Measurements from ENCODE around the gene RPL13.

RPL13 gene

GRCh38 chr16:89545044-89545830 lies 15.2 kb upstream of the RPL13 start:
- no peak for DNase-seq

DNA sequence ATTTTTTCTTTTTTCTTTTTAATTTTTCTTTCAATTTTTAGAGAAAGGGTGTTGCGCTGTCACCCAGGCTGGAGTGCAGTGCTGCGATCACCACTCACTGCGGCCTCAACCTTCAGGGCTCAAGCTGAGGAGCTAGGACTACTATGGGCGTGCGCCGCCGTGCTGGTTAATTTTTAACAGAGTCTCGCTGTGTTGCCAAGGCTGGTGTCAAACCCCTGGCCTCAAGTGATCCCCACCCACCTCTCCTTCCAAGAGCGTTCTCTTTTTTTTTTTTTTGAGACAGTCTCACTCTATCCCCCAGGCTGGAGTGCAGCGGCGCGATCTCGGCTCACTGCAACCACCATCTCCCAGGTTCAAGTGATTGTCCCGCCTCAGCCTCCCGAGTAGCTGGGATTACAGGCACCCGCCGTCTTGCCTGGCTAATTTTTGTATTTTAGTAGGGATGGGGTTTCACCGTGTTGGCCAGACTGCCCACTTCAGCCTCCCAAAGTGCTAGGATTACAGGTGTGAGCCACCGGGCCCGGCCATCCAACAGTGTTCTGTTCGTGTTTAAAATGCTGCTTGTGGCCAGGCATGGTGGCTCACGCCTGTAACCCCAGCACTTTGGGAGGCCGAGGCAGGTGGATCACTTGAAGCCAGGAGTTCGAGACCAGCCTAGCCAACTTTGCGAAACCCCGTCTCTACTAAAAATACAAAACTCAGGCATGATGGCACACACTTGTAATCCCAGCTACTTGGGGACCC lies 14.5 kb upstream of the RPL13 start:
- no peak for DNase-seq

DNA sequence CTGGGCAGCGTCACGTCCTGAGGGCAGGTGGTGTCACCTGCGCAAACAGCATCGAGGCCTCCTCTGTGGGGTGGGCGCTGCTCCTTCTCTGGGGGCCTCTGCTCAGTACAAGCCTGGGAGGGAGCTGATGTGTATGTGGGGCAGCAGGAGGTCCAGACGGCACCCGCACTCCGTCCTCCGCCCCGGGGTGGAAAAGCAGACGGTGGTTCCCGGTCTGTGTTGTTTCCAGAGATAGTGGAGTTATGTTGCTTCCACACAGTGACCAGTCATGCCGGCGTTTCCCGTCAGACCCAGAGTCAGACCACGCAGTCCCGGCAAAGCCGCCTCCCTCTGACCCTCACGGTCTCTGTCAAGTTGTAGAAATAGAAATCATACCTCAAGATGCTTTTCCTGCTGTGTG lies 13.7 kb upstream of the RPL13 start:
- DNase-seq: no peak

- no peak for DNase-seq
Measured at GRCh38 chr16:89547291-89547690, 13.2 kb upstream of the RPL13 start.

- no peak for DNase-seq
Measured at GRCh38 chr16:89547860-89548259, 12.6 kb upstream of the RPL13 start.

DNA sequence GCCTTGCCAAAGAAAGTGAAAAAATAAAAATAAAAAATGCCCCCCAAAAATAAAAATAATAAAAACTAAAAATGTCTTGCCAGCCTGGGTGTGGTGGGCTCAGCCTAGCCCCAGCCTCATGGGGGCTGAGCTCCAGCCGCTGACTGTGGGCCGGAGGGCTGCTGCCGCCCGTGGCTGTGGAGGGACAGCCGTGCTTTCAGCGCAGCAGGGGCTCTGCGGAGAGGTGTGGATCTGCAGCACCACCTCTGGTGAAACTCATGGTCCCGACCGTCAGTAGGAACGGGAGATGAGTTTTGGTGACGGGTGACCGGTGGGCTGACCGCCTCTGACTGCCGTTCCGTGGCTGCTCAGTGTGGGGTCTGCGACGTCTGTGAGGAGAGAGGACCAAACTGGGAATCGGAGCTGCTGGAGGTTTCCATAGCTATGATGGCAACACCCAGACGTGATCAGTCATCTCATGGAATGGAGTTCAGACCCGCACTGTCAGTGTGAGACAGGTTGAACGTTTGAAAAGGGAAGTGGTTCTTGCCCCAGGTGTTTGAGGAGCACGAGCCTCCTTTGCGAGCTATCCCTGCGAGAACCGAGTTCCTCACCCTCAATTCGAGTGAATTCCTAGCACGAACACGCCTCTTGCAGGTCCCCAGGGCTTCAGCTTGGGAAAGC lies 12.0 kb upstream of the RPL13 start:
- no peak for DNase-seq

GRCh38 chr16:89549007-89549700 lies 11.3 kb upstream of the RPL13 start:
- DNase-seq: no peak

DNA sequence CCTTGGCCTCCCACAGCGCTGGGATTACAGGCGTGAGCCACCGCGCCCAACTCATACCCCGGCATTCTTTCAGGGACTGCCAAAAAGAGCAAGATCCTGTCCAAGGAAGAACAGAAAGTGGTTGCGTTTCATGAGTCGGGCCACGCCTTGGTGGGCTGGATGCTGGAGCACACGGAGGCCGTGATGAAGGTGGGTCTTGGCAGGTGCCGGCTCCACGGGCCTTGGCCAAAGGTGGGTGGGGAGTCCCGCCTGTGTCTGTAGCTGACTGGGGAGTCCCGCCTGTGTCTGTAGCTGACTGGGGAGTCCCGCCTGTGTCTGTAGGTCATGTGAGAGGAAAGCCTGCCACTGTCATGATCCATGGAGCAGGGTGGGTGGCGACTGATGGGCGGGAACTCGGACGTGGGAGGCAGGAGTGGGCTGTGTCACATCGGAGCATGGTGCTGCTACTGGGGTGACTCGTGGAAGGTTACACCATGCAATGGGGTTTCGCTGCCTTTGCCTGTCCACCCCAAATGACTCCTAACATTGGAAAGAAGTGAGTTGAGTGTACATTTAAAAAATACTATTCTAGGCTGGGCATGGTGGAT lies 10.0 kb upstream of the RPL13 start:
- DNase-seq: no peak

- no peak for DNase-seq
Measured at GRCh38 chr16:89552329-89552728, 8.2 kb upstream of the RPL13 start.

DNA sequence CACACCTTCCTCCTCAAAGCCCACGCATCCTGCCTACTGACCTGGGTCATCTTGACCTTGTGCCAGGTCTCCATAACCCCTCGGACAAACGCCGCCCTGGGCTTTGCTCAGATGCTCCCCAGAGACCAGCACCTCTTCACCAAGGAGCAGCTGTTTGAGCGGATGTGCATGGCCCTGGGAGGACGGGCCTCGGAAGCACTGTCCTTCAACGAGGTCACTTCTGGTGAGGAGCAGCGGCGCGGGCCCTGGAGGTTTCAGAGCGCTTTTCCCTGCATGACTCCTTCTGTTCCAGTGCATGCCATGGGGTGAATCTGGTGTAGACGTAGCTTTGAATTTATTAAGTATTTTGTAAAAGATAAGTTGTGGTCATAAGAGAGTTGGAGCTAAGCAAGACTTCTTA lies 7.6 kb upstream of the RPL13 start:
- DNase-seq: no peak

DNA sequence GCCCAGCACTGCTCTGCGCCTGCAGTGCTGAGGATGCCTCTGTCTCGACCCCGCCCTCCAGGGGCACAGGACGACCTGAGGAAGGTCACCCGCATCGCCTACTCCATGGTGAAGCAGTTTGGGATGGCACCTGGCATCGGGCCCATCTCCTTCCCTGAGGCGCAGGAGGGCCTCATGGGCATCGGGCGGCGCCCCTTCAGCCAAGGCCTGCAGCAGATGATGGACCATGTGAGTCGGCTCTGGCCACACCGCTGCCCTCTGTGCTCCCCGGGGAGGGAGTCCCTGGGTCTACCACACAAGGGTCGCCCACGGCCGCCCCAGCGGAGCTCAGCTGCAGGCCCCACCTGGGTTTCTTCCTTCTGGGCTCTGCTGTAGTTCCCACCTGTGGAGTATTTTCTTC lies 6.7 kb upstream of the RPL13 start:
- DNase-seq: no peak

DNA sequence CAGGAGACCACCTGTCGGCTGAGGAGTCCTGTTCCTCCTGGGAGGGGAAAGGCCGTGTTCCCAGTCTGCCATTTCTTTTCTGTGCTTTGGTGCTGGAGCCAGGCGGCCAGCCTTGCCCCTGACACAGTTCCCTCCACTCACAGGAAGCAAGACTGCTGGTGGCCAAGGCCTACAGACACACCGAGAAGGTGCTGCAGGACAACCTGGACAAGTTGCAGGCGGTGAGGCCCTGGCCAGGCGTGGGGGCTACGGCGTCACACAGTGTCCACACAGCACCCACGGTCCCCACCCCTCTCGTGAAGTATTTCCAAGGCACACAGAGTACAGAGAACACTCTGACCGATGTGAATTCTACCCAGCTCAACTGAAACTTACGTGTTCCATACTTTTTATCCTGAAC lies 6.1 kb upstream of the RPL13 start:
- DNase-seq: no peak

- no peak for DNase-seq
Measured at GRCh38 chr16:89555265-89555664, 5.2 kb upstream of the RPL13 start.

- no peak for DNase-seq
Measured at GRCh38 chr16:89555780-89556179, 4.7 kb upstream of the RPL13 start.

DNA sequence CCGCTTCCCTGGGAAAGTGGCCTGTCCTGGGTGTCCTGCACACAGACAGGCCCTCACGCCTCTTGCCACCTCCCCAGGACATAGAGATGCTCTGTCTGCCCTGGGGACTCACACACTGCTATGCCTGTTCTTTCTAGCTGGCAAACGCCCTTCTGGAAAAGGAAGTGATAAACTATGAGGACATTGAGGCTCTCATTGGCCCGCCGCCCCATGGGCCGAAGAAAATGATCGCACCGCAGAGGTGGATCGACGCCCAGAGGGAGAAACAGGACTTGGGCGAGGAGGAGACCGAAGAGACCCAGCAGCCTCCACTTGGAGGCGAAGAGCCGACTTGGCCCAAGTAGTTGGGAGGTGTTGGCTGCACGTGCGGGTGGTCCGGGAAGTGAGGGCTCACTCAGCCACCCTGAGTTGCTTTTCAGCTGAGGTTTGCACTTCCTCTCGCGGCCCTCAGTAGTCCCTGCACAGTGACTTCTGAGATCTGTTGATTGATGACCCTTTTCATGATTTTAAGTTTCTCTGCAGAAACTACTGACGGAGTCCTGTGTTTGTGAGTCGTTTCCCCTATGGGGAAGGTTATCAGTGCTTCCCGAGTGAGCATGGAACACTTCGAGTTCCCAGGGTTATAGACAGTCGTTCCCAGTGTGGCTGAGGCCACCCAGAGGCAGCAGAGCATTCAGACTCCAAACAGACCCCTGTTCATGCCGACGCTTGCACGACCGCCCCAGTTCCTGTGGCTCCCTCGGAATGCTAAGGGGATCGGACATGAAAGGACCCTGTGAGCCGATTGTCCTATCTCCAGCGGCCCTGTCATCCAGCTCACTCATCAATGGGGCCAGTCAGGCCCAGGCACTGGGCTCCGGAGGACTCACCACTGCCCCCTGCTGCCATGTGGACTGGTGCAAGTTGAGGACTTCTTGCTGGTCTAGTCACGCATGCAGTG lies 3.5 kb upstream of the RPL13 start:
- peak; percentile 78 for DNase-seq

- no peak for DNase-seq
Measured at GRCh38 chr16:89557690-89558490, 2.6 kb upstream of the RPL13 start.

- DNase-seq: no peak
Measured at GRCh38 chr16:89561142-89561883, 831 bp downstream of the RPL13 start.

DNA sequence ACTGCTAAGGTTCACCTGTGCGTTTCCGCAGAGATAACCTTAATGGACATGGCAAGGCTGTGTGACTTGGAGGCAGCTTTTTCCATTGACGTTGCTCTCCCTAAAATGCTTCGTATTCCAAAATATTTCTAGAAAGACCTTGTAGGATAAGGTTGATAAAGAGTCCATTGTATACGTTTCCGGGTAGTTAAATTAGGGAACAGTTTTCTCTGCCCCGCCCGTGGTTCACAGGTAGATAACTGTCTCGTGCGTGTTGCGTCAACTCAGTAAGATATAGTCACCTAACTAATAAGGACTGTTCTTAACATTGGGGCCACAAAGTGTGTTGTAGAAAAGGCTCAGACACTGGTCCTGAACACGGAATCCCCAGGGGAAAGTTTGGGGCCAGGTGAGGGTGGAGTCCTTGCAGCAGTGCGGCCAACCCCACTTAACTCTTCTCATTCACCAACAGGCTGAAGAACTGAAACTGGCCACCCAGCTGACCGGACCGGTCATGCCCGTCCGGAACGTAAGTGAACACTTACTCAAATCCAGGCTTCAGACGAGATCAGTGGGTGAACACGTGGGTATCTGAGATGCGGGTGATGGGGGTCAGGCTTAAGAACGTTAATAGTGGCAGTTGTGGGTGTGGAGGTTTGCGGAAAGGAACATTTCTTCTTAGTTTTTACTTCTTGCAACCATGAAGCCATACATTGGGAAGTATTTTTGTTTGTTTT lies 1.6 kb downstream of the RPL13 start:
- no peak for DNase-seq

DNA sequence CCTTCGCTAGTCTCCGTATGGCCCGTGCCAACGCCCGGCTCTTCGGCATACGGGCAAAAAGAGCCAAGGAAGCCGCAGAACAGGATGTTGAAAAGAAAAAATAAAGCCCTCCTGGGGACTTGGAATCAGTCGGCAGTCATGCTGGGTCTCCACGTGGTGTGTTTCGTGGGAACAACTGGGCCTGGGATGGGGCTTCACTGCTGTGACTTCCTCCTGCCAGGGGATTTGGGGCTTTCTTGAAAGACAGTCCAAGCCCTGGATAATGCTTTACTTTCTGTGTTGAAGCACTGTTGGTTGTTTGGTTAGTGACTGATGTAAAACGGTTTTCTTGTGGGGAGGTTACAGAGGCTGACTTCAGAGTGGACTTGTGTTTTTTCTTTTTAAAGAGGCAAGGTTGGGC lies 2.5 kb downstream of the RPL13 start:
- DNase-seq: no peak
